Right atrium auricular region (tissue), 2 donors: ENCODE measurements around the gene GALNT4. TPM values are rescaled to one million over a fixed set of nuclear protein-coding genes. Genes with fewer than 3 reads are reported as not detected.

Source experiments
- DNase-seq: peaks from one replicate; pipeline ENCODE4 v3.0.0-alpha.2; 2019; ENCODE audit warnings: low spot score
- H3K27ac ChIP-seq, 2 donors: fragments of 200-600 bp; sonication (generic); 1 replicate in 1 of 2; 2 replicates in 1 of 2; pipeline ENCODE4 v1.5.1; 2016 to 2019
- H3K27me3 ChIP-seq, 2 donors: fragments of 200-600 bp; sonication (generic); one replicate each; pipeline versions ENCODE4 v1.5.1 to v1.6.0; 2017 to 2019
- H3K36me3 ChIP-seq: fragments of 200-600 bp; sonication (generic); one replicate; pipeline ENCODE4 v1.5.1; 2016
- H3K4me1 ChIP-seq, 2 donors: fragments of 200-600 bp; sonication (generic); one replicate each; pipeline versions ENCODE4 v1.5.1 to v1.6.0; 2017 to 2019
- H3K4me3 ChIP-seq, 2 donors: fragments of 200-600 bp; sonication (generic); 1 replicate in 1 of 2; 2 replicates in 1 of 2; pipeline ENCODE4 v1.5.1; 2017 to 2019; ENCODE audit warnings: mild to moderate bottlenecking in 1 of 2, moderate library complexity in 1 of 2
- H3K9me3 ChIP-seq, 2 donors: fragments of 200-600 bp; sonication (generic); one replicate each; pipeline ENCODE4 v1.5.1; 2019
- CTCF ChIP-seq, 2 donors: fragments of 200-600 bp; sonication (generic); IDR thresholded peaks; one replicate each; pipeline ENCODE4 v1.5.1; 2019; ENCODE audit warnings: antibody characterized with exemption in 2 of 2
- total RNA-seq, 2 donors: library from RNA; depleted of rRNA; stranded (reverse); fragments of >200 nt; gene quantifications; one replicate each; pipeline ENCODE4 v1.1.0, GENCODE V29; 2016

Gene GALNT4
- total RNA-seq, 2 donors from 2014 or later, result 3.8 to 4.7 TPM

GRCh38 chr12:89566615-89567014 is 42.0 kb upstream of the GALNT4 start:
- no peak overlapping the region for H3K4me3 ChIP-seq
- no peaks in the 10 kb centered on the region for H3K27me3 ChIP-seq
- no peaks in the 10 kb centered on the region for H3K9me3 ChIP-seq
- H3K36me3 ChIP-seq, result no peaks in the 10 kb centered on the region
- TF ChIP-seq CTCF (IDR thresholded peaks at IDR 0.05), result no peak
- H3K4me1 ChIP-seq, result no peaks in the 10 kb centered on the region
- H3K27ac ChIP-seq, result no peak overlapping the region
- DNase-seq, result no peak

- no peak for DNase-seq
- no peaks in the 10 kb centered on the region for H3K36me3 ChIP-seq
- H3K27ac ChIP-seq, result no peak overlapping the region
- no peaks in the 10 kb centered on the region for H3K4me1 ChIP-seq
- H3K9me3 ChIP-seq, result no peaks in the 10 kb centered on the region
- no peaks in the 10 kb centered on the region for H3K27me3 ChIP-seq
- H3K4me3 ChIP-seq, result no peak overlapping the region
- TF ChIP-seq CTCF (IDR thresholded peaks at IDR 0.05), result no peak
These were observed 40.4 kb upstream of the GALNT4 start for GRCh38 chr12:89565002-89565401.

- Histone ChIP-seq H3K36me3 (no peaks in the 10 kb centered on the region), H3K9me3 (no peaks in the 10 kb centered on the region), H3K4me1 (no peaks in the 10 kb centered on the region), H3K27me3 (no peaks in the 10 kb centered on the region), H3K4me3 (no peak overlapping the region), H3K27ac (no peak overlapping the region)
- TF ChIP-seq CTCF (IDR thresholded peaks at IDR 0.05), result no peak
- DNase-seq, result no peak
These were observed 35.2 kb upstream of the GALNT4 start for GRCh38 chr12:89559753-89560152.

- H3K4me1 ChIP-seq, result no peaks in the 10 kb centered on the region
These were observed 32.4 kb upstream of the GALNT4 start for GRCh38 chr12:89556976-89557375.

GRCh38 chr12:89552376-89552775 is 27.8 kb upstream of the GALNT4 start:
- H3K4me3 ChIP-seq, result no peak overlapping the region
- H3K27me3 ChIP-seq, result no peaks in the 10 kb centered on the region
- DNase-seq, result no peak
- no peaks in the 10 kb centered on the region for H3K36me3 ChIP-seq
- no peak overlapping the region for H3K27ac ChIP-seq
- no peaks in the 10 kb centered on the region for H3K4me1 ChIP-seq
- H3K9me3 ChIP-seq, result no peaks in the 10 kb centered on the region
- TF ChIP-seq CTCF (IDR thresholded peaks at IDR 0.05), result no peak

More at GRCh38 chr12:89556976-89557375, 32.4 kb upstream of the GALNT4 start:
- TF ChIP-seq CTCF (IDR thresholded peaks at IDR 0.05), result no peak
- no peaks in the 10 kb centered on the region for H3K9me3 ChIP-seq
- no peaks in the 10 kb centered on the region for H3K36me3 ChIP-seq
- DNase-seq, result no peak
- H3K27me3 ChIP-seq, result no peaks in the 10 kb centered on the region
- no peak overlapping the region for H3K4me3 ChIP-seq
- H3K27ac ChIP-seq, result no peak overlapping the region

GRCh38 chr12:89551747-89552146 is 27.2 kb upstream of the GALNT4 start:
- no peaks in the 10 kb centered on the region for H3K36me3 ChIP-seq
- no peaks in the 10 kb centered on the region for H3K27me3 ChIP-seq
- H3K4me3 ChIP-seq, result no peak overlapping the region
- H3K27ac ChIP-seq, result no peak overlapping the region
- no peak for DNase-seq
- no peaks in the 10 kb centered on the region for H3K9me3 ChIP-seq
- no peak for TF ChIP-seq CTCF (IDR thresholded peaks at IDR 0.05)
- no peaks in the 10 kb centered on the region for H3K4me1 ChIP-seq
